A673 (cell line): Measurements from ENCODE around the gene TMPRSS11B. TPM values are rescaled to one million over a fixed set of nuclear protein-coding genes. Genes with fewer than 3 reads are reported as not detected.

ENCODE experiments used
- BruUV-seq: library from RNA; stranded (reverse); fragments of 400-500 nt; replicated peaks from 2 replicates; lab custom pipeline; 2021; lab: Mats Ljungman, UMichigan
- CTCF ChIA-PET: fragments of 300-600 bp; sonication (Branson Sonifier 250); formaldehyde crosslinking; loops from one replicate; lab custom pipeline; 2022; ENCODE audit warnings: antibody characterized with exemption; lab: Charles Lee
- POLR2A ChIA-PET: fragments of 300-600 bp; sonication (Branson Sonifier 250); formaldehyde crosslinking; loops from one replicate; lab custom pipeline; 2022; ENCODE audit warnings: antibody characterized with exemption; ENCODE audit not compliant: low non-redundant PET; lab: Charles Lee
- DNase-seq: peaks from one replicate; pipeline ENCODE4 v3.0.0-alpha.2; 2015; ENCODE audit warnings: low spot score
- H3K27ac ChIP-seq: fragments of 200-600 bp; sonication (generic); 2 replicates; pipeline ENCODE4 v1.5.1; 2016; ENCODE audit warnings: mixed run types, low read depth, mild to moderate bottlenecking, mixed read lengths, antibody characterized with exemption, low read length; ENCODE audit not compliant: poor library complexity, severe bottlenecking
- H3K27me3 ChIP-seq: fragments of 200-600 bp; sonication (generic); replicated peaks from 2 replicates; pipeline ENCODE4 v1.6.1; 2017; ENCODE audit warnings: mixed run types, low read depth, mild to moderate bottlenecking, mixed read lengths, antibody characterized with exemption, low read length; ENCODE audit not compliant: insufficient read depth, poor library complexity
- H3K36me3 ChIP-seq: fragments of 200-600 bp; sonication (generic); 2 replicates; pipeline ENCODE4 v1.6.1; 2016; ENCODE audit warnings: mixed run types, mild to moderate bottlenecking, mixed read lengths, antibody characterized with exemption, low read length; ENCODE audit not compliant: insufficient read depth, poor library complexity, severe bottlenecking
- H3K4me1 ChIP-seq: fragments of 200-600 bp; sonication (generic); 2 replicates; pipeline ENCODE4 v1.6.1; 2017; ENCODE audit warnings: mixed run types, mild to moderate bottlenecking, mixed read lengths, antibody characterized with exemption, low read length; ENCODE audit not compliant: insufficient read depth, poor library complexity, severe bottlenecking
- H3K4me3 ChIP-seq: fragments of 200-600 bp; sonication (generic); 2 replicates; pipeline ENCODE4 v1.5.1; 2016; ENCODE audit warnings: low read depth, mixed run types, mild to moderate bottlenecking, mixed read lengths, low read length; ENCODE audit not compliant: poor library complexity, severe bottlenecking
- H3K9me3 ChIP-seq: fragments of 200-600 bp; sonication (generic); 2 replicates; pipeline ENCODE4 v1.6.1; 2016; ENCODE audit warnings: mixed run types, low read depth, mild to moderate bottlenecking, mixed read lengths, antibody characterized with exemption, low read length; ENCODE audit not compliant: poor library complexity, severe bottlenecking
- EZH2 ChIP-seq: fragments of 200-600 bp; sonication (generic); IDR thresholded peaks from 2 replicates; pipeline ENCODE4 v1.6.1; 2017; ENCODE audit warnings: borderline replicate concordance, low read depth, mild to moderate bottlenecking, mixed read lengths, antibody characterized with exemption, low read length; ENCODE audit not compliant: poor library complexity, severe bottlenecking
- intact Hi-C: fragments of 100-400 bp; cut with micrococcal nuclease; formaldehyde crosslinking; loops from one replicate; pipeline ENCODE4 v1.10.0; 2022; ENCODE audit not compliant: unreplicated experiment
- total RNA-seq: library from RNA; stranded (reverse); gene quantifications from 2 replicates; pipeline ENCODE4 v1.2.3, GENCODE V29; 2021
- TF ChIP-seq, protein P1 (sequence below): fragments of 300-800, 200-600 bp; sonication (generic); conservative IDR thresholded peaks from 2 replicates; pipeline ENCODE4 v1.5.1; 2017; ENCODE audit warnings: low read depth, mild to moderate bottlenecking, antibody characterized with exemption, low read length, moderate library complexity, mixed read lengths

Gene TMPRSS11B
- total RNA-seq, 1 experiment from 2014 or later, result not detected

GRCh38 chr4:68264875-68265565 is 19.5 kb upstream of the TMPRSS11B start:
- no peaks in the 10 kb centered on the region for H3K4me1 ChIP-seq
- no TSS peak for BruUV-seq
- no peak overlapping the region for H3K4me3 ChIP-seq
- TF ChIP-seq, protein P1, sequence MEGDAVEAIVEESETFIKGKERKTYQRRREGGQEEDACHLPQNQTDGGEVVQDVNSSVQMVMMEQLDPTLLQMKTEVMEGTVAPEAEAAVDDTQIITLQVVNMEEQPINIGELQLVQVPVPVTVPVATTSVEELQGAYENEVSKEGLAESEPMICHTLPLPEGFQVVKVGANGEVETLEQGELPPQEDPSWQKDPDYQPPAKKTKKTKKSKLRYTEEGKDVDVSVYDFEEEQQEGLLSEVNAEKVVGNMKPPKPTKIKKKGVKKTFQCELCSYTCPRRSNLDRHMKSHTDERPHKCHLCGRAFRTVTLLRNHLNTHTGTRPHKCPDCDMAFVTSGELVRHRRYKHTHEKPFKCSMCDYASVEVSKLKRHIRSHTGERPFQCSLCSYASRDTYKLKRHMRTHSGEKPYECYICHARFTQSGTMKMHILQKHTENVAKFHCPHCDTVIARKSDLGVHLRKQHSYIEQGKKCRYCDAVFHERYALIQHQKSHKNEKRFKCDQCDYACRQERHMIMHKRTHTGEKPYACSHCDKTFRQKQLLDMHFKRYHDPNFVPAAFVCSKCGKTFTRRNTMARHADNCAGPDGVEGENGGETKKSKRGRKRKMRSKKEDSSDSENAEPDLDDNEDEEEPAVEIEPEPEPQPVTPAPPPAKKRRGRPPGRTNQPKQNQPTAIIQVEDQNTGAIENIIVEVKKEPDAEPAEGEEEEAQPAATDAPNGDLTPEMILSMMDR, result no peak
- no peak for TF ChIP-seq EZH2
- no peaks in the 10 kb centered on the region for H3K27me3 ChIP-seq
- intact Hi-C loops, result no loop called here
- ChIA-PET POLR2A (no interaction called here), CTCF (no interaction called here)
- DNase-seq, result no peak
- no peaks in the 10 kb centered on the region for H3K36me3 ChIP-seq
- H3K27ac ChIP-seq, result no peak overlapping the region
- no peaks in the 10 kb centered on the region for H3K9me3 ChIP-seq

GRCh38 chr4:68259191-68259590 is 13.7 kb upstream of the TMPRSS11B start:
- H3K36me3 ChIP-seq, result no peaks in the 10 kb centered on the region
- no TSS peak for BruUV-seq
- H3K4me1 ChIP-seq, result no peaks in the 10 kb centered on the region
- intact Hi-C loops, result no loop called here
- TF ChIP-seq, protein P1, result no peak
- TF ChIP-seq EZH2, result no peak
- H3K9me3 ChIP-seq, result no peaks in the 10 kb centered on the region
- ChIA-PET CTCF (no interaction called here), POLR2A (no interaction called here)
- no peak overlapping the region for H3K4me3 ChIP-seq
- no peak for DNase-seq
- no peak overlapping the region for H3K27ac ChIP-seq
- no peaks in the 10 kb centered on the region for H3K27me3 ChIP-seq

- Histone ChIP-seq H3K36me3 (no peaks in the 10 kb centered on the region), H3K9me3 (no peaks in the 10 kb centered on the region), H3K4me1 (no peaks in the 10 kb centered on the region), H3K27ac (no peak overlapping the region), H3K4me3 (no peak overlapping the region), H3K27me3 (no peaks in the 10 kb centered on the region)
- intact Hi-C loops, result no loop called here
- TF ChIP-seq, protein P1, result no peak
- TF ChIP-seq EZH2, result no peak
- POLR2A ChIA-PET, result no interaction called here
- no peak for DNase-seq
- CTCF ChIA-PET, result no interaction called here
- no TSS peak for BruUV-seq
Observed at GRCh38 chr4:68257719-68258118, 12.2 kb upstream of the TMPRSS11B start.
